ENCODE data around the gene CHST11.

Gene CHST11

DNA sequence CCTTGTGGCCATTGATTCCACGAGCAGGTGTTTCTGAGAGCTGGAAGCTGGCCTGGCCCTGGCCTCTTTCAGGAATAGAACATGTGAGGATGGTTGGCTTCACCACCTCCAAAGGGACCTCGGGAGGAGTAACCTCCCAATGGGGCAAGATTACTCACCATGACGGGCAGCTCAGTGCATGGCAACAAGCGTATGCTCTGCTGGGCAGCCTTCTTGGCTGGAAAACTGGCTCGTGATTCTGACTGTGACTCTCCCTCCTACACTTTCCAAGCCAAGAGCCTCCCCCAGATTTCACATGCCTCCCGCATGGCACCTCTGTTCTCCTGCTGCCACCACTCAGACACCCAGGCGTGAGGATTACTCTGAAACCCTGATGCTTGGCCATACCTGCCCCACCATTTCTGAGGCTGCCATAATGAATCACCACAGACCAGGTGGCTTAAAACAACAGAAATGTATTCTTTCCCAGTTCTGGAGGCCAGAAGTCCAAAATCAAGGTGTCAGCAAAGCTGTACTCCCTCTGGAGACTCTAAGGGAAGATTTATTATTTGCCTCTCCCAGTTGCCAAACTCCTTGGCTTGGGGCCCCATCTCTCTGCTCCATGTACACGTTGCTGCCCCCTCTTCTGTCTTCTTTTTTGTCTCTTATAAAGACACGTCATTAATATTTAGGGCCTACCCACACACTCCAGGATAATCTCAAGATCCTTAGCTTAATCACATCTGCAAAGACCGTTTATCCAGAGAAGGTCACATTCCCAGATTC lies 215.9 kb downstream of the CHST11 start:
- no peak for DNase-seq (ENCODE audit: low read depth, low spot score)

DNA sequence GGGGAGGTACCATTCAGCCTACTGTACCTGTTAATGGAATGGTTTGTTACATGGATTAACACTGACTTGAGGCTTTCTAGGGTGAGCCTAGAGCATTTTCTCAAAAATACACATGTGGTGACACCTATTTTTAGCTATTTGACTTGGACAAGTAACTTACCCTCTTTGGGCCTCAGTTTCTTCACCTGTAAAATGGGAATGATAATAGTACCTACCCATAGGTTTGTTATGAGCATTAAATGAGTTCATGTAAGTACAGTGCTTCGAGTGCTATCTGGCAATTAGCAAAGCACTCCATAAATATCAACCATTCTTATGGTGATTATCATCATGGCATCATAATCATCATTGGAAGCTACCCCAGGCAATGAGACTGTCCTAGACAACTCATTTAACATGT lies 216.5 kb downstream of the CHST11 start:
- DNase-seq (ENCODE audit: low read depth, low spot score) = no peak

DNA sequence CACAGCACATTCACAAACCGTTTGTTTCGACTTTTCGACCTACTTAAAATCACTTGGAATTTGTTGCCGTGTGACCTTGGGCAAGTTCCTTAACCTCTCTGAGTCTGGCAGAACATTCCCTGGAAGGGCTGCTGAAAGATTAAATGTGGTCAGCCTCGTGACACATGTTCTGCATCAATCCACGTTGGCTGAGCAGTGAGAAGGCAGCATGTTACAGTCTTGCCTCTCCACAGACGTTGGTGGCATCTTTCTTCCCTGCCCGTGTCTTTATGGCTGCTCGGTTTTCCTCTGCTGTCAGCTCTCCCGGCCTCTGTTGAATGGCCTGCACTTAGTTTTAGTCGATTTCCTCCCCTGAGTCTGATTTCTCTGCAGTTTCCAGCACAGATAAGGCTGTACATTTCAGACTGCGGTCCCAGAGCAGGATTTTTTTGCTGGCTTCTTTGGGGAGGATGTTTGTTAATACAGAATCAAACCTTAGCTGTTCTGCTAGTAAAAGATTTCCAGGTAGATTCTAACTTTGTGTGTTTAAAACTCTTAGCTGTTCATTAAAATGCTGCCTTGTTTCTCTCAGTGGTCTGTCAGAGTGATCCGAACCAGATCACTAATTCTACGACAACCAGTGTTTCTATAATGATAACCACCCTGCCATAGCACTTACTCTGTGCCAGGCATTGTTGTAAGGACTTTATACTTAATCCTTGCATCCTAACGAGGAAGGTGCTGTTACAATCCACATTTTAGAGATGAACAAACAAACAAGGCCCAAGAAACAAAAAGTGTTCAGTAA lies 217.1 kb downstream of the CHST11 start:
- DNase-seq (ENCODE audit: low read depth, low spot score) = no peak

DNA sequence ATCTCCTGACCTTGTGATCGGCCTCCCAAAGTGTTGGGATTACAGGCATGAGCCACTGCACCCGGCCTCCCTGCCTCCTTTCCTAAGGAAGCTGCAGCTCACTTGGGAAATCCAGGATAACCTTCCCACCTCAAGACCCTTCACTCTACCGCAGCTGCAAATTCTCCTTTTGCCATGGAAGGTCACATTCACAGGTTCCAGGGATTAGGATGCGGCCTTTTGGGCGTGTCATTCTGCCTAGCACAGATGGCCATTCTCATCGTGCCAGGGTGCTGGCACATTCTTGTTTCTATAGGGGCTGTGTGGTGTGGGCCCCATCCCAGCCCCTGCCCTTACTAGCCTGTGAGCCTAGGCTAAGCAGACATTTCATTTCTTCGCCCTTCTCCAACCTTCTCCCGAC lies 219.9 kb downstream of the CHST11 start:
- no peak for DNase-seq (ENCODE audit: low read depth, low spot score)

DNA sequence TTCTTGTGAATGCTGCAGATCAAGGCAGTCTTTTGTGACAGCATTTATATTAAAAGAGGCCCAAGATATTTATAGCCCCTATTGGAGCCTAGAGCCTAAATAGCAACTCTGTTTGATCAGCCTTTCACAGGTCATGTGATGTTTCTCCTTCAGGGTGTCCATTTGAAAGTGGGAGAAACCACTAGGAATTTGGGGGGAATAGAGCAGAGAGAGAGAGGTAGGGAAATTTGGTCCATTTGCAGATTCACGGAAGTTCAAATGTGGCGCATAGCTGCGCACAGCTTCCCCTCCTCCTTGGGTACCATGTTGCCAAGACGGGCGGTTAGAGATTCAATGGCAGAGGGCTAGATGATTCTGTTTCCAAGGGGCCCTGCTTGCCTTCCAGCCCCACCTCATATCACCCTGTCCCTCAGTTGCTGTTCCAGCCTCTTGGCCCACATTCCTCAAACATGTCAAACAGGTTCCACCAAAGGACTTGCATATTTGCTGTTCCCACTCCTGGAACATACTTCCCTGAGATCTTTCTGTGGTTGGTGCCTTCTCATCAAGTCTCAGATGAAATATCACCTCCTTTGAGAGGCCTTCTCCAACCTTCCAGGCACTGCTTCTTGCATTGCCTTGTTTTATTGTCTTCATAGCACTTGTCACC lies 220.8 kb downstream of the CHST11 start:
- DNase-seq (ENCODE audit: low read depth, low spot score) = no peak

DNA sequence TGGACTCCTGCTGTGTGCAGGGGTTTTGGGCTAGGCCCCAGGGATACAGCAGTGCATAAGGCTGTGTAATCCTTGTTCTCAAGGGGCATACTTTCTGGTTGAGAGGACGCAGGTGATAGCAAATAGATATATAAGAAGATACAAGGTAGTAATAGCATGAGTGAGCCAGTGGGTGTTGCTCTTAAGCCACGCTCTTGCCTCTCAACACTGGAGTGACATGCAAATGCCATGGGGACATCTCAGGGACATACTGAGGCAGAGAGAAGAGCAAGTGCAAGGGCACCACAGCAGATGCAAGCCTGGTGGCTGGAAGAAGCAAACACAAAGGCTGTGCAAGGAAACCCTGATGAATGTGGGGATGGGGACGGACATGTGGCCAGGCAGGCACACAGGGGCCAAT lies 223.3 kb downstream of the CHST11 start:
- no peak for DNase-seq (ENCODE audit: low read depth, low spot score)

DNA sequence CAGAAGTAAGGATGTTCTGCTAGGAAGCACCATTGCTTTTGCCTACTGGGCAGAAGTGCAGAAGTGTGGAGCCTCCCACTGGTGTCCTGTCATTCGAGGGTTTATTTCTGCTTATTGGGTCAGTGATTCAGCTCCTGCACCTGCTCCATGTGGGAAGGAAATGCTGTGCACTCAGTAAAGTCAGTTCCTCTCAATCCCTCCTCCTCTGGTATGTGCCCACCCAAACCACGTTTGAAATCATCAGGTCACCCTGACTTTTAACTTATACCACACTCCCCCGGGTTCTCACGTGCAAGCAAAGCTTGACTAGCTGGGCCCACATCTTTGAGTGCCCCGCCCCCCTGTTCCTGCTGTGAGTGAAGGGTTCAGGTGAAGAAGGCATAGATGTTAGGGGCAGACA lies 223.7 kb downstream of the CHST11 start:
- DNase-seq (ENCODE audit: low read depth, low spot score) = no peak

DNA sequence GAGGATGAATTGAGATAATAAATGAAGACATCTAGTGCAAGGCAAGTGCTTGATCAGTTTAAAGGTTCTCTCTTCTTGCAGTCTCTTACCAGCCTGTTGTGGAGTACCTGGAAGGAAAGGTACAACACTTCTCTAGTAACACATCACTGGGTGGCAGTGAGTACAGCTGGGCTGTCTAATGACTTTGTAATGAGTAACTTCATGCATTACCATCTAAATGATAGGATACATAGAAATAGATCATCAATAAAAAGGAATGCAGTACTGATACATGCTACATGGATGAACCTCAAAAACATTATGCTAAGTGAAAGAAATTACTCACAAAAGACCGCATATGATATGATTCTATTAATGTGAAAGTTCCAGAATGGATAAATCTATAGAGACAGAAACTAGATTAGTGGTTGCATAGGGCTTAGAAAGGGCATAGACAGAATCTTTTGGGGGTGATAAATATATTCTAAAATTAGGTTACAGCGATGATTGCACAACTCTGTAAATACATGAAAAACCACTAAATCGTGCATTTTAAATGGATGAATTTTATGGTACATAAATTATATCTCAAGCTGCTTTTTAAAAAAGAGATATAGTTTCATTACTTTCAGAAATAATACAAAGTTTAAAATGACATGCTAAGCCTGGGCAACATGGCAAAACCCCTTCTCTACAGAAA lies 224.4 kb downstream of the CHST11 start:
- no peak for DNase-seq (ENCODE audit: low read depth, low spot score)

DNA sequence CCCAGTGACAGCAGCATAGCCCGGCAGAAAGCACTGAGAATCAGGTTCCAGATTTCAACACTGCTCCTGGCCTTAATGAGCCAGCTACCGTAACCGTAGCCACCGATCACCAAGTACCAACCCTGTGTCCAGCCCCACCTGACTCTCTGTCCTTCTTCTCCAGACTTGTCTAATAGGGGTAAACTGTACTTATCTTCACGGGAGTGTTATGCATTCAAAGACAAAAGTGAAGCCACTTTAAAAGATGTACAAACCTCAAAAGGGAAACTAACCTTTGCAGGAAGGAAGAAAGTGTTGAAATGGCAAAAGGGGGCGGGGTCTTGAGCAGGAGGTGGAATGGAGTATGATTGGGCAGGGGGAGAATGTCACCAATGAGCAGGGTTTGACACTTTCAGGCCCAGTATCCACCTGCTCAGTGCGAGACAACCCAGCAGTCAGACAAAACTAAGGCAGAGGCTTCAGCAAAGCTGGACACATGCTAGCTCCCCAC lies 226.1 kb downstream of the CHST11 start:
- DNase-seq (ENCODE audit: low read depth, low spot score) = no peak

DNA sequence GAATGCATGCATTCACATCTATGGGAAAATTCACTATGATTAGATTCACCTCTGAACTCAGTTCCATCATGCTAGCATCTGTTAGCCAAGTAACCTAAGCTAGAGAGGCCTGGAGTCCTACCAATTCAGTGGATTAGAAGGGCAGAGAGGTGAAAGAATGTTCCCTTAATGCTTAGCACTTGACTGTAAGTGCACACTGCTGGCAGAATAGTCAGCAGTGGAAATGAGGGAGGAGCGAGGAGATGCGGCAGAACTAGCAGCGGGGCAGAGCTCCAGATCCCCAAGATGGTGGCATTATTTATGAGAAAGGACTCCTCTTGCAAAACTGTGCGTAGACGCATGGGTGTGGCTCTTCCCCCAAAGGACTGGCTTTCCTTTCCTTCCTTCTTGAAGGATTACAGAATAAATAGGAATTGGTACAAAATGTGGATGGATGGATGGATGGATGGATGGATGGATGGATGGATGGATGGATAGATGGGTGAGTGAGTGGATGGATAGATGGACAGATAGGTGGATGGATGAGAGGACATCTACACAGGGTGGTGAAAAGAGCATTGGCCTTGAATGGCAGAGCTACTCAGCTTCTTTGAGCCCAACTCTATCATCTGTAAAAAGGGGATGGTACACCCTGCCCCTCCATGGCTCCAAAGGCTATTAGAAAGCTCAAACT lies 227.2 kb downstream of the CHST11 start:
- no peak for DNase-seq (ENCODE audit: low read depth, low spot score)

DNA sequence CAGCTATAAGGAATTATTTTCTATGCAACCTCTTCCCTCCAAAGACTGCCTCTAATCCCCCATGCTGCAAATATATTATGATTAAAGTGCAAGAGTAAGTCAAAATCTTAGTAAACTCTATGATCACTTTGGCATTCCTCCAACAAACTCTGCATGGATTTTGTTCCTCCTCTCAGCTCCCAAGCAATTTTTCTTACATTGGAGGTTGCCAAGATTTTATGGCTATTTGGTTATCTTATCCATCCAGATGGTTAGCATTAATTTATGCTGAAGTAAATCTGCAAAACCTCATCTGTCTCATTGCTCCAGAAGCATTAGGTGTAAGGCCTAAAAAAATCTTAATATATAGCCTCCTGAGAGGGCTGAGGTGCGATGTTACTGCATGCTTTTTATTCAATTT lies 228.1 kb downstream of the CHST11 start:
- no peak for DNase-seq (ENCODE audit: low read depth, low spot score)

DNA sequence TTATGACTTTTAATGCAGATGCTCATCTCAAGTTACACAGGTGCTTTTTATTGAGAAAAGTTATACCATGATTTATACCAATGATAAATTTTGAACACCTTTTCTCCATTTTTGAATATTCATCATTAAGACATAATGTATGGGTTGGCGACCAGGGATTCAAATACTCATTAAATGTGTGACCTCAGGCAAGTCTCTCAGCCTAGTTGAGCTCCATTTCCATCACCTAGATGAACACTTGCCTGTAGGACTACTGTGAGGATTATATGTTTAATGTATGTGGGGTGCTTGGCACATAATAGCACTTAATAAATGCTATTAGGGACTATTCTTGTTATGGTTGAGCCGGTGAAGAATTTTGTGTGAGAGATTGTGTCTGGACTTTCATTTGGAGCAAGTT lies 228.6 kb downstream of the CHST11 start:
- DNase-seq (ENCODE audit: low read depth, low spot score) = no peak

DNA sequence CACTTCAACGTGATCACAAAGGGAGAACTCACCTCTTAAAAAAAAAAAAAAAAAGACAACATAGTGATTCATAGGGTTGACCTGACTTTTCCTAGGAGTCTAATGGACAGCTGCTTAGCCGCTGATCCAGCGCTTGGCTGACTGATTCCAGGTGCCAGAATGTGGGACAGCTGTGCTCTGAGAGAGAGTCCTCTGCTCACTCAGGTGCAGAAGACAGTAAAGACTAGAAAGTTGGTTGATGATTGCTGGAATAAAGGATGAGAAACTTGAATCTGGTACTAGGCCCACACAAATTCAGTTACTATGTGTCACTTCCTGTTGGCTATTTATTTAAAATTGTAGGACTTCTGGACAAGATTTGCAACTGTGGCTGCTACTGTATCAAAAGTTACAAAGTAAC lies 229.4 kb downstream of the CHST11 start:
- DNase-seq (ENCODE audit: low read depth, low spot score) = no peak

DNA sequence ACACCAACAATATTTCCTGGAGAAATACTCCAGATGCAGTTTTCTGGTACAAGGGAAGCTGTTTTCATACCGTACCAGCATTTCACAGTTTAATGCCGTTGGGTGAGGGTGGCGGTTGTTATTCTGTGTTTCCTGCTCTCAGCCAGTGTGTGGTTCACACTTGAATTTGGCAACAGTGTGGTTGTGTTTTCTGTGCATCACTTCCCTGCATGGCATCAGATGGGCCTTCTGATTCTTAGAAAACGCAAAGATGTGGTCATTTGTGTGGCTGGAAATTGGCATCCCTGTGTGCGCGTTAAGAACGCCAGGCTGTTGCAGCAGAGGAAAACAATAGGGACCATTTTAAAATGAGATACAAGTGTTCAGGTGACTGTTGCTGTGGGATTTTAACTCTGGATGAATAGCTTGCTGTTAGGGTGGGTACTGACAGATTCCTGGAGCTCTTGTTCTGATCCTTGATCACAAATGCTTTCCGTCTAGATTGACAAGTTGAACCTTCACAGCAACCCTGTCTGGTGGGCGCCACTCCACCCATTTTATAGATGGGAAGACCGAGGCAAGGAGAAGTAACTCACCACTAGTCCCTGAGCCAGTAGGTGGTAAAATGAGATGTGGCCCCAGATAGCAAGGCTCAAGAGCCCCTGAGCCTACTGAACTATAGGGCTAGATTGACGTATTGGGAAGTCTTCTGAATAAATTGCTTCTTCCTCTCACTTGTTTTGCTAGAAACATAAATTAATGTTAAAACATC lies 231.2 kb downstream of the CHST11 start:
- no peak for DNase-seq (ENCODE audit: low read depth, low spot score)

DNA sequence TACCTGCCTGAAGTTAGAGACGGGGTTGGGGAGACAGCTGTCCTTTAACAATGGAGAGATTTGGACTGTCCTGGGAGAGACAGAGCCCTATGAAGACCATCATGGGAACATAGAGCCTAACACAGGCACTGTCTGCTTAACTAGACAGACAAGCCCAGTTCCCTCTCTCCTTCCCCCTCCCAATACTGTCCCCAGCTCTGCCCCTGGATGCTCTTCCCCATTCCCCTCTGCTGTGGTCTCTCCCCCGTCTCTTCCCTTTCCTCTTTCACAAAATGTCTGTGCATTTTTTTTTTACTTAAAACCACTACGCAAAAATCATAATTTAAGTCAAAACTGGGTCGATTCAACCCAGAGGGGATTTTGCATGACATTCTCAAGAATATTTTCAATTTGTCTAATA lies 232.9 kb downstream of the CHST11 start:
- DNase-seq (ENCODE audit: low read depth, low spot score) = no peak

DNA sequence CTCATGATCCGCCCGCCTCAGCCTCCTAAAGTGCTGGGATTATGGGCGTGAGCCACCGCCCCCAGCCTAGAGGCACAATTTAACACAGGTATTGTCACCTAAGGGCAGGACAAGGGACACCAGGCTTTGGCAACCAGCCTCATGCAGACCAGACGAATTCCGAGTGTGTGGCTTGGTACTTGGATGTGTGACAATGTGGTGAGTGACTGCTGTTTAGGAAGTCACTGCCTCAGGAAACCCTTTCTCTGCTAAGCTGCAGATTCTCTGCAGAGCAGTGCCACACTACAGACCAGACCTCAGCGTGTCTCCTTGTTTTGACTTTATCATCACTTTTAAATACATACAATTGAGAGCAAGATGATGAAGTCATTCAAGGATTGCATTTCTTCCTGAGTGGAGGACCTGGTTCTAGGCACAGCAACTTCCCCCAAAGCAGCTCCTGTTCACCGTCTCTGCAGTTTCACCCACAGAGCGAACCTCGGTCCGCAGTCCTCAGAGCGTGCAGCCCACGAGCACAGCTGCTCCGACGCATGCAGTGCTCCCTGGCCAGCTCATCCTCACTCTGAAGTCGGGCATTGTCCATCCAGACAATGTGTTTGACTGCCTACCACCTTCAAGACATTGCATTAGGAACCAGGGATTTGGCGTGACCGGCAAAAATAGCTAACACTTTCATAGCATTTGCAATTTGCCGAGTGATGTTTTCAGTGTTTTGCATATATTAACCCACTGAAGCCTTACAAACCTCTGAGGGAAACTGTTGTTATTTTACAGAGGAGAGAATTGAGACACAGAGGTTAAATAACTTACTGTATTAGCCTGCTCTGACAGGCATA lies 235.2 kb downstream of the CHST11 start:
- DNase-seq (ENCODE audit: low read depth, low spot score) = no peak

DNA sequence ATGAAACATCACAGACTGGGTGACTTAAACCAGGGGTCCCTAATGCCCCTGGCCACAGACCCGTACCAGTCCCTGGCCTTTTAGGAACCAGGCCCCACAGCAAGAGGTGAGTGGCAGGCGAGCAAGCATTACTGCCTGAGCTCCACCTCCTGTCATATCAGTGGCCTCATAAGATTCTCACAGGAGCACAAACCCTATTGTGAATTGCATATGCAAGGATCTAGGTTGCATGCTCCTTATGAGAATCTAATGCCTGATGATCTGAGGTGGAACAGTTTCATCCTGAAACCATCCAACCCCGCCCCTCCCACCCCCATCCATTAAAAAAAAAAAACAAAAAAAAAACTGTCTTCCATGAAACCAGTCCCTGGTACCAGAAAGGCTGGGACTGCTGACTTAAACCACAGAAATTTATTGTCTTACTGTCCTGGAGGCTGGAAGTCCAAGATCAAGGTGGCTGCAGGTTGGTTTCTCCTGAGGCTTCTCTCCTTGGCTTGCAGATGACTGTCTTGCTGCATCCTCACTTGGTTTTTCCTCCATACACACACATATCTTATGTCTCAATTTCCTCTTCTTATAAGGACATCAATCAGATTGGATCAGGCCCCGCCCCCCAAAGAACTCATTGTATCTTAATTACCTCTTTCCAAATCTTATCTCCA lies 235.9 kb downstream of the CHST11 start:
- DNase-seq (ENCODE audit: low read depth, low spot score) = no peak

DNA sequence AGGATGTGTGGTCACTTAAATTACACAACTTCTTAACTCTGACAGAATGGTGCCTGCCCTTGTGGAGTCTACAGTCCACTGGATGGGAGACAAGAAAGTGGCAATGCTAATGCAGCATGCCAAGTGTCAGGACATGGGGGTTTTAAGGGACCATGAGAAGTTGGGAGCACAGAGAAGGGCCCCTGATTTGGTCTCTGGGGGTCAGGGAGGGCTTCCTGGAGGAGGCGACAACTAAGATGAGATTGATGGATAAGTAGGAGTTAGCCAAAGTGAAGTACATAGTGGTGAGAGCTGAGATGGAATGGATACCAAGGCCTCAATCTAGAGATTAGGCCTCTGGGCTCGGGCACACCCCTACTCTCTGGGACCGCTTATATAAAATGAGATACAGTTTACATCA lies 236.7 kb downstream of the CHST11 start:
- no peak for DNase-seq (ENCODE audit: low read depth, low spot score)

DNA sequence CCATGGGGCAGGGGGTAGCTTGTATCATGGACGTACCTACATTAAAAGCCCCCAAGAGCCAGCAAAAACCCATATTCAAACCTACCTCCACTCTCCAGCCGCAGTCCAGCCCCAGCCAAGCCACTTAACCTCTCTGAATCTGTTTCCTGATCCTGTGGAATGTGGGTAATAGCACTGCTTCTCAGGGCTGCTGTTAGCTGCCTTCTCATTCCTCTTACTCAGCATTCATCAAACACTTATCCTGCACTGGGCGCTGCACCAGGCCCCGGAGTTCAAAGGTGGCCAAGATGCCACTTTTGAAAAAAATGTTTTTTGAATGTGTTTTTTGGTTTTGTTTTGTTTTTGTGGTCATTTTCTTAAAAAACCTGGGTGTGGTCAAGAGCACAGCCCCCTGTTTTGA lies 237.4 kb downstream of the CHST11 start:
- no peak for DNase-seq (ENCODE audit: low read depth, low spot score)

Data from smooth muscle cell of the brain vasculature (primary cell).